Mesothelial cell of epicardium (in vitro differentiated cells): Measurements from ENCODE around the gene NPL. TPM values are rescaled to one million over a fixed set of nuclear protein-coding genes. Genes with fewer than 3 reads are reported as not detected.

Source experiments
- DNase-seq, 2 experiments: peaks; one replicate each; pipeline ENCODE4 v3.0.0; 2021; ENCODE audit warnings: low spot score in 2 of 2; ENCODE audit not compliant: unreplicated experiment in 2 of 2
- H3K27ac Mint-ChIP-seq: 2 replicates; pipeline ENCODE4 v1.8.0; 2021; ENCODE audit warnings: mixed read lengths
- H3K27me3 Mint-ChIP-seq: 2 replicates; pipeline ENCODE4 v1.8.0; 2021; ENCODE audit warnings: low read depth, mixed read lengths
- H3K36me3 Mint-ChIP-seq: 2 replicates; pipeline ENCODE4 v1.8.0; 2021; ENCODE audit warnings: mixed read lengths
- H3K4me1 Mint-ChIP-seq: 2 replicates; pipeline ENCODE4 v1.8.0; 2021; ENCODE audit warnings: mixed read lengths
- H3K4me3 Mint-ChIP-seq: 2 replicates; pipeline ENCODE4 v1.8.0; 2021; ENCODE audit warnings: mild to moderate bottlenecking, moderate library complexity, mixed read lengths
- H3K9me3 Mint-ChIP-seq: 2 replicates; pipeline ENCODE4 v1.8.0; 2021; ENCODE audit warnings: mixed read lengths
- CTCF ChIP-seq: fragments of 200-600 bp; sonication (generic); IDR thresholded peaks from one replicate; pipeline ENCODE4 v1.5.0; 2021; ENCODE audit warnings: antibody characterized with exemption; ENCODE audit not compliant: unreplicated experiment
- total RNA-seq: library from RNA; stranded (reverse); gene quantifications from 3 replicates; pipeline ENCODE4 v1.2.1, GENCODE V29; 2021

The NPL gene
- total RNA-seq, 1 donor from 2014 or later: 3.9 TPM

- H3K4me3 Mint-ChIP-seq: peak within 1 kb of the TSS; percentile 91
- H3K27ac Mint-ChIP-seq: peak within 1 kb of the TSS; percentile 99
- DNase-seq: peak; percentile 94 to 99
- no peaks in the 10 kb centered on the region for H3K9me3 Mint-ChIP-seq
- H3K4me1 Mint-ChIP-seq: peaks cover 37% of the 10 kb centered on the region
- no peaks in the 10 kb centered on the region for H3K36me3 Mint-ChIP-seq
- H3K27me3 Mint-ChIP-seq: no peaks in the 10 kb centered on the region
- no peak for TF ChIP-seq CTCF
These were observed 49.9 kb downstream of the NPL start, which contains the start of gene DHX9 for GRCh38 chr1:182839209-182840066. TSS of gene DHX9 (plus strand) at chr1:182839347. CDS start at chr1:182842567, 3,220 bp downstream.

- no peak for TF ChIP-seq CTCF
- peak overlapping the region; percentile 91 for H3K4me3 Mint-ChIP-seq
- peaks cover 41% of the 10 kb centered on the region for H3K4me1 Mint-ChIP-seq
- DNase-seq: no peak
- H3K27me3 Mint-ChIP-seq: no peaks in the 10 kb centered on the region
- H3K9me3 Mint-ChIP-seq: no peaks in the 10 kb centered on the region
- peaks cover 8% of the 10 kb centered on the region for H3K36me3 Mint-ChIP-seq
- H3K27ac Mint-ChIP-seq: peak overlapping the region; percentile 98
These were observed 51.9 kb downstream of the NPL start for GRCh38 chr1:182841368-182841988.

- Mint-ChIP-seq H3K36me3 (peaks cover 15% of the 10 kb centered on the region), H3K4me3 (peak overlapping the region; percentile 49), H3K4me1 (peaks cover 41% of the 10 kb centered on the region), H3K27me3 (no peaks in the 10 kb centered on the region), H3K27ac (peak overlapping the region; percentile 51), H3K9me3 (no peaks in the 10 kb centered on the region)
- no peak for TF ChIP-seq CTCF
- DNase-seq: no peak
These were observed 52.7 kb downstream of the NPL start for GRCh38 chr1:182842265-182842664.

GRCh38 chr1:182845379-182845778, 55.8 kb downstream of the NPL start:
- Mint-ChIP-seq H3K36me3 (peaks cover 40% of the 10 kb centered on the region), H3K9me3 (no peaks in the 10 kb centered on the region), H3K4me1 (peaks cover 33% of the 10 kb centered on the region), H3K4me3 (no peak overlapping the region), H3K27ac (no peak overlapping the region), H3K27me3 (no peaks in the 10 kb centered on the region)
- no peak for DNase-seq
- no peak for TF ChIP-seq CTCF

GRCh38 chr1:182845894-182846293, 56.3 kb downstream of the NPL start:
- H3K4me3 Mint-ChIP-seq: no peak overlapping the region
- no peaks in the 10 kb centered on the region for H3K9me3 Mint-ChIP-seq
- H3K36me3 Mint-ChIP-seq: peaks cover 43% of the 10 kb centered on the region
- peak overlapping the region; percentile 30 for H3K27ac Mint-ChIP-seq
- peaks cover 28% of the 10 kb centered on the region for H3K4me1 Mint-ChIP-seq
- no peak for TF ChIP-seq CTCF
- H3K27me3 Mint-ChIP-seq: no peaks in the 10 kb centered on the region
- no peak for DNase-seq
